Upper lobe of right lung (tissue), 1 donor: Measurements from ENCODE around the gene ATP1B1. TPM values are rescaled to one million over a fixed set of nuclear protein-coding genes. Genes with fewer than 3 reads are reported as not detected.

Experiments used
- ATAC-seq: fragments of 200-7000 bp; cut with Tn5 transposase; one replicate; pipeline ENCODE4 v1.9.1; 2020; ENCODE audit warnings: mild to moderate bottlenecking, moderate library complexity
- DNase-seq: peaks from one replicate; pipeline ENCODE4 v3.0.0-alpha.2; 2020
- H3K27ac ChIP-seq: fragments of 200-600 bp; one replicate; pipeline ENCODE4 v1.8.0; 2022
- H3K27me3 ChIP-seq: fragments of 200-600 bp; one replicate; pipeline ENCODE4 v1.8.0; 2022; ENCODE audit warnings: mild to moderate bottlenecking
- H3K36me3 ChIP-seq: fragments of 200-600 bp; one replicate; pipeline ENCODE4 v1.8.0; 2022
- H3K4me1 ChIP-seq: fragments of 200-600 bp; one replicate; pipeline ENCODE4 v1.8.0; 2022
- H3K4me3 ChIP-seq: fragments of 200-600 bp; one replicate; pipeline ENCODE4 v1.8.0; 2022; ENCODE audit warnings: mild to moderate bottlenecking
- H3K9me3 ChIP-seq: fragments of 200-600 bp; one replicate; pipeline ENCODE4 v1.8.0; 2022
- intact Hi-C: fragments of 100-400 bp; cut with DNase I; formaldehyde crosslinking; loops from one replicate; pipeline ENCODE4 v1.11.0; 2022
- total RNA-seq: library from RNA; stranded (reverse); fragmentation: NEBNext Ultra II Directional; extraction: Animal tissue kit (Norgen Biotek cat#: 25700); gene quantifications from one replicate; pipeline ENCODE4 v1.2.1, GENCODE V29; 2021
- TF ChIP-seq, protein P1 (sequence below): fragments of 200-600 bp; IDR thresholded peaks from one replicate; pipeline ENCODE4 v1.8.0; 2022; ENCODE audit warnings: antibody characterized with exemption
- donor health status: DM: no; HTN: yes; CAD: no; lungs with severe emphysema.

The ATP1B1 gene
- total RNA-seq, 1 donor from 2014 or later = 192 TPM

DNA sequence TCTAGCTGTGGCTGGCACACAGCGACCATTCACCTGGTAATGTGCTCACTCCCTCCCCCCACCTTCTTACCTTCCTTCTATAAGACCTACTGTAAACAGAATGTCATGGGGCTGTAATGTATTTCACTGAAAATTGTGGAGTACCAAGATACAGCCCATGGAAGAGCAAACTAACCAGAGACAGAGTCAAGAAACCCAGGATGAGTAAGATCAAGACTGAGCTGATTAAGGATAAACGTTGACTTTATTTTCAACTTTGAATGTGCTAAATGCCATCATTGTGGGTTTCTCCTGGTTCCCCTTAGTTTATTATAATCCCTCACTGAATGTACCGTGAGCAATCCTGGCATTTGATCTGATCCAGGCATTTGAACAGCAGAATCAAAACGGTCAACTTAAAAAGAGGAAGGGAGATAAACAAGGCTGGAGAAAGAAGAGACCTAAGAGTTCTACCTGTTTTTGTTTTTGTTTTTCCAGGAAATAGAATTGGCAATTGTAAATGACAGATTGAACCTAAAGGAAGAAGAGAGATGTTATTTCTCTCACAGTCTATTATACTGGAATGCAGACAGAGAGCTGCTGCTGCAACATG lies 16.1 kb upstream of the ATP1B1 start:
- intact Hi-C loops = no loop called here
- DNase-seq (no peak), ATAC-seq (no peak)
- Histone ChIP-seq H3K27me3 (no peaks in the 10 kb centered on the region), H3K27ac (no peak overlapping the region), H3K4me3 (no peak overlapping the region), H3K4me1 (no peaks in the 10 kb centered on the region), H3K9me3 (no peaks in the 10 kb centered on the region), H3K36me3 (no peaks in the 10 kb centered on the region)
- TF ChIP-seq, protein P1, sequence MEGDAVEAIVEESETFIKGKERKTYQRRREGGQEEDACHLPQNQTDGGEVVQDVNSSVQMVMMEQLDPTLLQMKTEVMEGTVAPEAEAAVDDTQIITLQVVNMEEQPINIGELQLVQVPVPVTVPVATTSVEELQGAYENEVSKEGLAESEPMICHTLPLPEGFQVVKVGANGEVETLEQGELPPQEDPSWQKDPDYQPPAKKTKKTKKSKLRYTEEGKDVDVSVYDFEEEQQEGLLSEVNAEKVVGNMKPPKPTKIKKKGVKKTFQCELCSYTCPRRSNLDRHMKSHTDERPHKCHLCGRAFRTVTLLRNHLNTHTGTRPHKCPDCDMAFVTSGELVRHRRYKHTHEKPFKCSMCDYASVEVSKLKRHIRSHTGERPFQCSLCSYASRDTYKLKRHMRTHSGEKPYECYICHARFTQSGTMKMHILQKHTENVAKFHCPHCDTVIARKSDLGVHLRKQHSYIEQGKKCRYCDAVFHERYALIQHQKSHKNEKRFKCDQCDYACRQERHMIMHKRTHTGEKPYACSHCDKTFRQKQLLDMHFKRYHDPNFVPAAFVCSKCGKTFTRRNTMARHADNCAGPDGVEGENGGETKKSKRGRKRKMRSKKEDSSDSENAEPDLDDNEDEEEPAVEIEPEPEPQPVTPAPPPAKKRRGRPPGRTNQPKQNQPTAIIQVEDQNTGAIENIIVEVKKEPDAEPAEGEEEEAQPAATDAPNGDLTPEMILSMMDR = no peak

DNA sequence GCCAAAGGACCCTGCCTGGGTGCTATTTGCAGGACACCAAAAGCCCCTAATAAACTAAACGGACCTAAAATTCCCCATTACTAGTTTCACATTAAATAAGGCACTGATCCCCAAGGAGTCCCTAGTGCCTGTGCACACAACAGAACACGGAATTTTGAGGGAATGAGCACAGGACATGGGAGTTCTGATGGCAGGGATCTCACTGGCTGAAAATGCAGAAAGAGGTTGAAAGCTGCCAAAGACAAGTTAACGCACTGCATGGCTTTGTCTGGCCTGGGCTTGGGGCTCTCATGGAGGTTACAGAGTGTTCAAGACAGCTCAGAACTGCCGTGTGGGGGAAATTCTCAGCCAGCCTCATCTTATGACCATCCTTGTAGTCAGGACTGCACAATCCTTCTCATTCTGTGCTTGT lies 15.6 kb upstream of the ATP1B1 start:
- no peak for DNase-seq
- no peak overlapping the region for H3K4me3 ChIP-seq
- no peak for ATAC-seq
- H3K9me3 ChIP-seq = no peaks in the 10 kb centered on the region
- TF ChIP-seq, protein P1 = no peak
- no peaks in the 10 kb centered on the region for H3K36me3 ChIP-seq
- H3K27me3 ChIP-seq = no peaks in the 10 kb centered on the region
- no peak overlapping the region for H3K27ac ChIP-seq
- intact Hi-C loops = no loop called here
- H3K4me1 ChIP-seq = no peaks in the 10 kb centered on the region

DNA sequence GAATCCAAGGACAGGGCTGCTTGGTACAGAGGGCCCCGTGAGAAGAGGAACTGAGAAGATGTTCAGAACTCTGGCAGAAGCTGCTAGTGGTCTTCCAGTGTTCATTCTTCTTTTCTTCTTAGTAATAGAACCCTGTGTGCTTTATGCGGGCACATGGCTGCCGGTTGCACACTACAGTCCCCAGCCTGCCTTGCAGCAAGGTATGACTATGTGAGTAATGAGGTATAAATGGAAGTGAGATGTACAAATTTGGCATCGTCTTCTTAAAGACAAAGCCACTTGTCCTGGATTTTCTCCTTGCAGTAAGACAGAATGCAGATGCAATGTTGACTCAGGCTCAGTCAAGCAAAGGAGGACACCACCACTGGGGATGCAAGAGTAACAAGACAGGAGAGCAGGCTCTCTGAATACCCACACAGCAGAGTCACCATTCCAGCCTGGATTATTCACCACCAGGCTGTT lies 15.0 kb upstream of the ATP1B1 start:
- Histone ChIP-seq H3K4me3 (no peak overlapping the region), H3K27ac (no peak overlapping the region), H3K4me1 (no peaks in the 10 kb centered on the region), H3K9me3 (no peaks in the 10 kb centered on the region), H3K36me3 (no peaks in the 10 kb centered on the region), H3K27me3 (no peaks in the 10 kb centered on the region)
- DNase-seq = no peak
- intact Hi-C loops = no loop called here
- no peak for ATAC-seq
- TF ChIP-seq, protein P1 = no peak

DNA sequence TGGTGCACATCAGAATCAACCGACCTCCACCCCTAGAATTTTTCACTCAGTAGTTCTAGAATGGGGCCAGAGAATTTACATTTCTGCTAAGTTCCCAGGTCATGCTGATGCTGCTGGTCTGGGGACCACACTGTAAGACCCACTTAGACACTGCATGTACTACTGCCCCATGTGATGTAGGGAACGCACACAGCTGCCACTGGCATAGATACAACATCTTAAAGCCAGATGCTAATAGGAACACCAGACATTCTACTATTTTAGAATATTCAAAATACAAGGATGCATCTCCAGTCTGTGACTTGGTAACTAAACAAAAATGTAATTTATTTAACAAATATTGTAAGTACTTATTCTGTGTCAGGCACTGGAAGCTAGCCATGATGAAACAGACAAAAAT lies 14.1 kb upstream of the ATP1B1 start:
- no peaks in the 10 kb centered on the region for H3K36me3 ChIP-seq
- H3K4me1 ChIP-seq = no peaks in the 10 kb centered on the region
- intact Hi-C loops = no loop called here
- H3K9me3 ChIP-seq = no peaks in the 10 kb centered on the region
- DNase-seq (no peak), ATAC-seq (no peak)
- H3K4me3 ChIP-seq = no peak overlapping the region
- TF ChIP-seq, protein P1 = no peak
- H3K27ac ChIP-seq = no peak overlapping the region
- H3K27me3 ChIP-seq = no peaks in the 10 kb centered on the region

DNA sequence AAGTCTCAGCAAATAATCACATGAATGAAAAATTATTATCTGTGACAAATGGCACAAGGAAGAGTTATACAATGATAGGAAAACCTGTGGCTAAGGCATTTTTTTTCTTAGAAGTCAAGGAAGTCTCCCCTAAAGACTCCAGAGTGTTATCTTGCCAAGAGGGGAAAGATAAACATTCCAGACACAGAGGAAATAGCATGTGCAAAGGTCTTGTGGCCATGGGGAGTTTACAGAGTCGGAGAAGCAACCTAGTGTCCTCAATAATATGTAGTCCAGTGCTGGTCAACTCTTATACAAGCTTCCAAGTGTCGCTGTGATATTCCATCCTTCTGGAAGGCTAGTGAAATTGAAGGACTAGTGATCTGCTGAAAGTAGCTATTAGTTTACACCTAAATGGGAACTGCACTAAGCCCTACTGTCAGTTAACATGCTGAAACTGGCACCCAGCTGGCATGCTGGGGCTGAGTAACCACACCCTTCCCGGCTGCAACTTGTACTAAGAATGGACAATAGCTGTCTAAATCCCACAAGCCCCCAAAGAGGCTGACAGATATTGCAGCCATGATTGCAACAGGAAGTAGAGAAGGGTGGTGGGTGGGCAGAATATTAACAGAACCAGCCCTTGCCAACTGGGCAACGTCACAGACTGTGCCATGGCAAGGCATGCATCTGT lies 11.5 kb upstream of the ATP1B1 start:
- Histone ChIP-seq H3K9me3 (no peaks in the 10 kb centered on the region), H3K4me1 (no peaks in the 10 kb centered on the region), H3K4me3 (no peak overlapping the region), H3K36me3 (no peaks in the 10 kb centered on the region), H3K27me3 (no peaks in the 10 kb centered on the region), H3K27ac (no peak overlapping the region)
- no peak for ATAC-seq
- no peak for DNase-seq
- intact Hi-C loops = no loop called here
- TF ChIP-seq, protein P1 = no peak
